Measurements from ENCODE around the gene SLC25A34. TPM values are rescaled to one million over a fixed set of nuclear protein-coding genes. Genes with fewer than 3 reads are reported as not detected.

SLC25A34 gene
- total and polyA plus RNA-seq, 10 of the 15 experiments (the other 5 are each of a cell fraction or from before 2014, with no cell fraction given): 0.02 to 1.6 (median 0.39) TPM

DNA sequence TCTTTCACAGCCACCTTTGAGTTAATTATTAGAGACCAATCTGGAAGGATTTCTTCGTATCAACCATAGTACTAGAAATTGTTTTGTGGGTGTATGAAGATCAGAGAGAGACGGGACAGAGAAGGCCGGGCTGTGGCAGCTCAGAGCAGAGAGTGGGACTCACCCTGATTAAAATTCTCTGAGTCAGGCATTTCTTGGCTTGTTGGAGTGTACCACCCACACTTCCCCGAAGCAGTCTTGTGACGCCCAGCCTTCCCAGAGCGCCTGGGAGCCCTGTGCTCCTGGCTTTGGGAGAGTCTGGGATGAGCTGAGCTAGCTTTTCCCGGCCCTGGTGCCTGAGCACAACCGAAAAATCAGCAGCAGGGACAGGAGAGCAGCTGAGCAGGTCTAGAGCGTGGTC lies 32.5 kb upstream of the SLC25A34 start:
- Histone ChIP-seq H3K9ac (ENCODE audit: control insufficient read depth, insufficient read depth, low read length) (no peak overlapping the region), H3K4me3 (no peak overlapping the region), H3K4me2 (ENCODE audit: control insufficient read depth, insufficient read depth) (no peak overlapping the region), H3K9me3 (replicated peaks; ENCODE audit: control insufficient read depth, insufficient read depth, low read length) (no peaks in the 10 kb centered on the region; the same call in 2 of the 3 replicates), H3K79me2 (ENCODE audit: control insufficient read depth, insufficient read depth, low read length) (peaks cover 25% of the 10 kb centered on the region), H3K27me3 (replicated peaks in 1 of 2; ENCODE audit: control insufficient read depth in 2 of 2, insufficient read depth in 2 of 2, low read length in 1 of 2) (no peaks in the 10 kb centered on the region), H3K27ac (ENCODE audit: control insufficient read depth, insufficient read depth) (no peak overlapping the region), H3K4me1 (ENCODE audit: control insufficient read depth, insufficient read depth, low read length) (no peaks in the 10 kb centered on the region), H2AFZ (ENCODE audit: control insufficient read depth, low read depth, low read length) (no peak overlapping the region), H3K36me3 (ENCODE audit: control insufficient read depth in 2 of 2, insufficient read depth in 2 of 2, low read length in 1 of 2) (peaks cover 7% of the 10 kb centered on the region in 2 experiments), H4K20me1 (ENCODE audit: control insufficient read depth, insufficient read depth) (no peaks in the 10 kb centered on the region)
- CTCF ChIA-PET: no interaction called here
- RAD21 ChIA-PET (ENCODE audit: unreplicated experiment): no interaction called here
- FAIRE-seq: no peak
- intact Hi-C loops (cut with micrococcal nuclease; ENCODE audit: unreplicated experiment) (no loop called here), in situ Hi-C loops (cut with MboI) (no loop called here)
- 93% methylated on average over 9 of the region's 9 CpGs for WGBS (ENCODE audit: insufficient coverage, insufficient replicate concordance, low lambda C conversion rate, missing lambda C conversion rate)
- no peak for ATAC-seq
- SMC1A ChIA-PET (ENCODE audit: uncharacterized antibody, unreplicated experiment): interaction anchor here (0.8 kb wide), 1 partner anchor 12 kb away, joined by 3 read pairs; no protein-coding TSS in a partner anchor
- 0 out of 4 replicates have a peak, but pooled peaks of 1 of the 2 experiments have one; percentile 6 for TF ChIP-seq SRF (IDR thresholded peaks at IDR 0.05; ENCODE audit: low read depth in 2 of 2, low read length in 2 of 2)
- no peak for TF ChIP-seq CHD4 (IDR thresholded peaks at IDR 0.05)
- no peak for DNase-seq (ENCODE audit: low read depth, low spot score)
- POLR2A ChIA-PET: interaction anchor here (0.6 kb wide), 1 partner anchor 183 kb away, joined by 6 read pairs; no protein-coding TSS in a partner anchor
- no TSS peak for BruUV-seq (replicated peaks)

DNA sequence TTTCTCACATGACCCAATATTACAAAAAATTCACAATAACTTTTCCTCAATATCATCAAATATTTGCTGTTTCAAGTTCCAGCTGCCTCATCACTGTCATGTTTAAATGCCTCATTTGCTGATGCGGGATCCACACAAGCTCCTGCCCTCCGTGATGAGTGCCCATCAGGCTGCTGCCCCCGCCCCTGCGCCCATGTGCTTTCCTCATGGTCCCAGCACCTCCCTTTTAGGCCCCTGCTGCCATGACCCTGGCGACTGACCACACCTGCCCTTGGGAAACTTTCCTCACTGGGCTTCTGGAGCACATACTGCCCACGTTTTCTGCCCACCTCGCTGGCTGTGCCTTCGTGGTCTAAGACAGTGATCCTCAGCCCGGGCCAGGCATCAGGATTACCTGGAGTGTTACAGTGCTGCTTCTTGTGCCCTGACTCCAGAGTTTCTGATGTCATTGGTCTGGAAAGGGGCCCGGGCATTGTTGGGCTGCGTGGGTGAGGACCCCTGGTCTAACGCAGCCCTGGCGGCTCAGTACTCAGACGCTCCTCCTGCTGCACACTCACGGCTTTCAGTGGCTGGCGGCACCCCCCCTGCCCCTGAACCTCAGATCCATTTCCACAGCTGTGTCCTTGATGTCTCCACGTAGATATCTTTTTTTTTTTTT lies 31.4 kb upstream of the SLC25A34 start:
- DNase-seq (ENCODE audit: low read depth, low spot score) (no peak), FAIRE-seq (no peak), ATAC-seq (no peak)
- SMC1A ChIA-PET (ENCODE audit: uncharacterized antibody, unreplicated experiment): no interaction called here
- H4K20me1 ChIP-seq (ENCODE audit: control insufficient read depth, insufficient read depth): no peaks in the 10 kb centered on the region
- no peak overlapping the region for H3K27ac ChIP-seq (ENCODE audit: control insufficient read depth, insufficient read depth)
- POLR2A ChIA-PET: interaction anchor here (0.6 kb wide), 2 partner anchors 29 to 177 kb away, joined by 8 to 10 read pairs; no protein-coding TSS in a partner anchor
- intact Hi-C loops (cut with micrococcal nuclease; ENCODE audit: unreplicated experiment): no loop called here
- no peaks in the 10 kb centered on the region for H3K27me3 ChIP-seq (replicated peaks in 1 of 2; ENCODE audit: control insufficient read depth in 2 of 2, insufficient read depth in 2 of 2, low read length in 1 of 2)
- RAD21 ChIA-PET (ENCODE audit: unreplicated experiment): interaction anchor here (0.7 kb wide), 1 partner anchor 87 kb away, joined by 3 read pairs; the partner anchor contains the start of gene DDI2
- peaks cover 20% of the 10 kb centered on the region for H3K79me2 ChIP-seq (ENCODE audit: control insufficient read depth, insufficient read depth, low read length)
- H3K9ac ChIP-seq (ENCODE audit: control insufficient read depth, insufficient read depth, low read length): no peak overlapping the region
- no peak for TF ChIP-seq TCF12 (IDR thresholded peaks at IDR 0.05; ENCODE audit: low read depth, low read length)
- no peak for TF ChIP-seq SUPT20H (IDR thresholded peaks at IDR 0.05; ENCODE audit: borderline replicate concordance, control insufficient read depth, low read depth, low read length)
- no peaks in the 10 kb centered on the region; the same call in 2 of the 3 replicates for H3K9me3 ChIP-seq (replicated peaks; ENCODE audit: control insufficient read depth, insufficient read depth, low read length)
- no peak overlapping the region for H3K4me3 ChIP-seq
- 93% methylated on average over 17 of the region's 17 CpGs for WGBS (ENCODE audit: insufficient coverage, insufficient replicate concordance, low lambda C conversion rate, missing lambda C conversion rate)
- no peak overlapping the region for H3K4me2 ChIP-seq (ENCODE audit: control insufficient read depth, insufficient read depth)
- H2AFZ ChIP-seq (ENCODE audit: control insufficient read depth, low read depth, low read length): no peak overlapping the region
- BruUV-seq (replicated peaks): no TSS peak
- CTCF ChIA-PET: interaction anchor here (0.7 to 1.2 kb wide), 2 partner anchors 34 to 41 kb away, joined by 3 read pairs; no protein-coding TSS in a partner anchor
- no peaks in the 10 kb centered on the region for H3K4me1 ChIP-seq (ENCODE audit: control insufficient read depth, insufficient read depth, low read length)
- peaks cover 7% of the 10 kb centered on the region in 2 experiments for H3K36me3 ChIP-seq (ENCODE audit: control insufficient read depth in 2 of 2, insufficient read depth in 2 of 2, low read length in 1 of 2)
- in situ Hi-C loops (cut with MboI): no loop called here

All from GM12878 (cell line).